A549 (cell line): ENCODE data around the gene E2F6. TPM values are rescaled to one million over a fixed set of nuclear protein-coding genes. Genes with fewer than 3 reads are reported as not detected.

Experiments used
- ATAC-seq, 2 experiments: fragments of 200-7000 bp in 1 of 2; fragments of >200 bp in 1 of 2; cut with Nextera tagmentation in 1 of 2; cut with Tn5 transposase in 1 of 2; 3 replicates each; pipeline versions ENCODE4 v1.8.0 to v1.9.1; 2018 to 2020; ENCODE audit warnings: mild to moderate bottlenecking in 1 of 2, moderate library complexity in 1 of 2
- CTCF ChIA-PET: fragments of 300-600 bp; sonication (Branson Sonifier 250); formaldehyde crosslinking; extraction: SDS; loops from one replicate; lab custom pipeline; 2021; ENCODE audit warnings: antibody characterized with exemption, inconsistent platforms; lab: Yijun Ruan, JAX
- POLR2A ChIA-PET: fragments of 350-600 bp; formaldehyde crosslinking; extraction: SDS; loops from one replicate; lab custom pipeline; 2021; ENCODE audit warnings: antibody characterized with exemption, inconsistent platforms; lab: Yijun Ruan, JAX
- DNase-seq, 2 experiments: peaks; one replicate each; pipeline versions ENCODE4 v3.0.0 to v3.0.0-alpha.2; 2011 to 2016; ENCODE audit warnings: low read depth in 1 of 2, low spot score in 1 of 2
- FAIRE-seq: peaks from 2 replicates; lab custom pipeline; 2011; peaks lifted over from hg19 to GRCh38; lab: Jason Lieb, UNC
- H3K27ac ChIP-seq, 2 experiments: fragments of >200 bp; sonication (Bioruptor Twin); formaldehyde crosslinking; 3 replicates each; pipeline ENCODE4 v1.5.1; 2016 to 2017
- H3K4me1 ChIP-seq: fragments of >200 bp; sonication (Bioruptor Twin); formaldehyde crosslinking; 3 replicates; pipeline ENCODE4 v1.6.1; 2016
- H3K4me2 ChIP-seq: fragments of >200 bp; sonication (Bioruptor Twin); formaldehyde crosslinking; 3 replicates; pipeline ENCODE4 v1.6.1; 2016
- H3K4me3 ChIP-seq: fragments of >200 bp; sonication (Bioruptor Twin); formaldehyde crosslinking; 3 replicates; pipeline ENCODE4 v1.5.1; 2016
- H3K9me3 ChIP-seq: fragments of >200 bp; sonication (Bioruptor Twin); formaldehyde crosslinking; 3 replicates; pipeline ENCODE4 v1.6.1; 2016
- CBX8 ChIP-seq: fragments of 200-600 bp; sonication (generic); IDR thresholded peaks from 2 replicates; pipeline ENCODE4 v1.6.1; 2016
- CEBPB ChIP-seq, 2 experiments: fragments of >200 bp in 1 of 2; sonication (Bioruptor Twin) in 1 of 2; formaldehyde crosslinking in 1 of 2; IDR thresholded peaks; 2 replicates each; pipeline ENCODE4 v1.6.1; 2012 to 2016
- CHD2 ChIP-seq: fragments of 150-350 bp; IDR thresholded peaks from 2 replicates; pipeline ENCODE4 v1.6.1; 2014; ENCODE audit warnings: low read length; ENCODE audit not compliant: partially characterized antibody
- EHMT2 ChIP-seq: fragments of 200-600 bp; sonication (generic); IDR thresholded peaks from 2 replicates; pipeline ENCODE4 v1.6.1; 2016; ENCODE audit warnings: antibody characterized with exemption, low read depth, mild to moderate bottlenecking, moderate library complexity
- FOSB ChIP-seq: fragments of 250-450 bp; sonication (Bioruptor Pico); IDR thresholded peaks from 2 replicates; pipeline ENCODE4 v1.5.0; 2020; ENCODE audit warnings: mild to moderate bottlenecking, moderate library complexity
- GATA3 ChIP-seq: IDR thresholded peaks from 2 replicates; pipeline ENCODE4 v1.6.1; 2012; ENCODE audit warnings: borderline replicate concordance
- HDAC2 ChIP-seq: fragments of 200-600 bp; sonication (generic); IDR thresholded peaks from 2 replicates; pipeline ENCODE4 v1.6.1; 2016
- HOXA7 ChIP-seq: fragments of 250-450 bp; sonication (Bioruptor Pico); IDR thresholded peaks from 2 replicates; pipeline ENCODE4 v1.5.0; 2020; ENCODE audit warnings: mild to moderate bottlenecking, moderate library complexity
- KDM5A ChIP-seq: fragments of 200-600 bp; sonication (generic); IDR thresholded peaks from 2 replicates; pipeline ENCODE4 v1.6.1; 2016; ENCODE audit warnings: antibody characterized with exemption, mild to moderate bottlenecking
- MAFK ChIP-seq: fragments of 450-650 bp; IDR thresholded peaks from 2 replicates; pipeline ENCODE4 v1.6.1; 2014; ENCODE audit not compliant: partially characterized antibody
- MAZ ChIP-seq: fragments of 150-350 bp; IDR thresholded peaks from 2 replicates; pipeline ENCODE4 v1.6.1; 2014; ENCODE audit warnings: antibody characterized with exemption, low read depth, low read length, borderline replicate concordance
- MYC ChIP-seq: IDR thresholded peaks from 2 replicates; pipeline ENCODE4 v1.6.1; 2012; ENCODE audit warnings: mild to moderate bottlenecking, inconsistent platforms, low read length, improper control_type of control experiment, borderline replicate concordance
- PHF8 ChIP-seq: fragments of 200-600 bp; sonication (generic); IDR thresholded peaks from 2 replicates; pipeline ENCODE4 v1.6.1; 2016; ENCODE audit warnings: low read depth, mild to moderate bottlenecking, antibody characterized with exemption, moderate library complexity, borderline replicate concordance
- POLR2A ChIP-seq: IDR thresholded peaks from 2 replicates; pipeline ENCODE4 v1.6.1; 2012; ENCODE audit warnings: mild to moderate bottlenecking, low read length
- POLR2AphosphoS2 ChIP-seq: conservative IDR thresholded peaks from 2 replicates; pipeline ENCODE4 v1.6.1; 2012; ENCODE audit warnings: low read length, improper control_type of control experiment, inconsistent platforms
- RARB ChIP-seq: fragments of 250-450 bp; sonication (Bioruptor Pico); IDR thresholded peaks from 2 replicates; pipeline ENCODE4 v1.8.0; 2021; ENCODE audit warnings: mild to moderate bottlenecking, moderate library complexity
- RFX5 ChIP-seq: fragments of 450-650 bp; IDR thresholded peaks from 2 replicates; pipeline ENCODE4 v1.7.1; 2014; ENCODE audit warnings: antibody characterized with exemption, mild to moderate bottlenecking, moderate library complexity
- ZFP36 ChIP-seq: fragments of 450-650 bp; IDR thresholded peaks from 2 replicates; pipeline ENCODE4 v1.6.1; 2014; ENCODE audit warnings: borderline replicate concordance; ENCODE audit not compliant: partially characterized antibody
- ZNF302 ChIP-seq: fragments of 250-450 bp; sonication (Bioruptor Pico); IDR thresholded peaks from 2 replicates; pipeline ENCODE4 v1.9.0; 2021; ENCODE audit warnings: inconsistent platforms, mild to moderate bottlenecking, moderate library complexity
- WGBS: methylation state at CpG from one replicate; pipeline ENCODE4 v1.1.6; 2017; ENCODE audit errors: missing lambda C conversion rate; 5-methylcytosine and 5-hydroxymethylcytosine counted together
- polyA plus RNA-seq, 4 experiments: library from polyadenylated mRNA; depleted of rRNA in 3 of 4; stranded (reverse); fragments of >200 nt; fragmentation: RNase III in 1 of 4; extraction: RNeasy Plus Mini Kit Qiagen cat#74134 plus additional on column Dnase treatment in 1 of 4; gene quantifications; 2 replicates in 3 of 4; 3 replicates in 1 of 4; pipeline ENCODE4 v1.2.3, GENCODE V29; 2011 to 2017

The E2F6 gene
- polyA plus RNA-seq, 2 of the 4 experiments (the other 2 are of a cell fraction), result 34.3 to 41.7 TPM

GRCh38 chr2:11473659-11474433, 7.9 kb upstream of the E2F6 start:
- DNase-seq, result no peak
- CTCF ChIA-PET, result interaction anchor here (0.6 to 3.6 kb wide), 10 partner anchors 9 to 350 kb away, joined by 3 to 83 read pairs (median 4); a partner anchor contains a TSS
- Histone ChIP-seq H3K27ac (no peak overlapping the region), H3K4me2 (no peak overlapping the region), H3K4me3 (no peak overlapping the region), H3K9me3 (no peaks in the 10 kb centered on the region), H3K4me1 (no peaks in the 10 kb centered on the region)
- ATAC-seq, result no peak
- WGBS, result 60% methylated on average over 10 of the region's 10 CpGs
- FAIRE-seq, result no peak
- no peak for TF ChIP-seq HOXA7 (CRISPR knock-in tag)
- no peak for TF ChIP-seq PHF8
- TF ChIP-seq RARB (CRISPR knock-in tag), result no peak
- no peak for TF ChIP-seq FOSB (CRISPR knock-in tag)
- no peak for TF ChIP-seq RFX5
- TF ChIP-seq MAZ, result no peak
- TF ChIP-seq CEBPB (IDR thresholded peaks at IDR 0.05), result no peak
- POLR2A ChIA-PET, result no interaction called here

GRCh38 chr2:11467749-11468148, 1.8 kb upstream of the E2F6 start:
- TF ChIP-seq KDM5A (no peak), MAFK (peak; percentile 50), HDAC2 (no peak), EHMT2 (no peak), RFX5 (no peak), CBX8 (no peak), GATA3 (no peak), POLR2AphosphoS2 (no peak), ZNF302 (CRISPR knock-in tag) (no peak)
- DNase-seq, result no peak
- CTCF ChIA-PET, result interaction anchor here (0.7 to 11.7 kb wide), 4 partner anchors 10 to 116 kb away, joined by 3 to 92 read pairs (median 12); no protein-coding TSS in a partner anchor
- Histone ChIP-seq H3K4me2 (no peak overlapping the region), H3K4me3 (no peak overlapping the region), H3K4me1 (peaks cover 31% of the 10 kb centered on the region), H3K27ac (no peak overlapping the region), H3K9me3 (no peaks in the 10 kb centered on the region)
- no peak for ATAC-seq
- POLR2A ChIA-PET, result no interaction called here
- FAIRE-seq, result no peak
- 87% methylated on average over 6 of the region's 6 CpGs for WGBS

DNA sequence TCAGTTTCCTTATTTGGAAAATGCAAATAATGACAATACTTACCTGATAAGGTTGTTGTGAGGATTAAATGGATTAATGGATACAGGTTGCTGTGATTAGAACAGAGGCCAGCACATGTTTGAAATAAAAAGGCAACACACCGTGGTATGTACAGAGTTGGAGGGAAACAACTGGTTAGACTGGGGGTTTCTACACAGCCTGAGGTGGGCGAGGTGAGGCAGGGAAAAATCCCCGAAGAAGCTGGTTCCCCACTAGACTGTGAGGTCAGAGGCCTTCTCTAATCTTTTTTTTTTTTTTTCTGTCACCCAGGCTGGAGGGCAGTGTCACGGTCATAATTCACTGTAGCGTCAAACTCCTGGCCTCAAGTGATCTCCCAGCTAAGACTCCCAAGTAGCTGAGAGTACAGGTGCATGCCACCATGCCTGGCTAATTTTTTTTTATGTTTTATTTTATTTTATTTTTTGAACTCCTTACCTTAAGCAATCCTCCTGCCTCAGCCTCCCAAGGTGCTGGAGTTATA, 1.2 kb upstream of the E2F6 start:
- TF ChIP-seq MYC, result no peak
- no peak for DNase-seq
- peak overlapping the region; percentile 81 for H3K4me2 ChIP-seq
- 83% methylated on average over 5 of the region's 5 CpGs for WGBS
- peak overlapping the region; percentile 59 for H3K4me3 ChIP-seq
- peak overlapping the region in 1 of 2 experiments; percentile 98; a peak in 4 of 6 replicates for H3K27ac ChIP-seq
- CTCF ChIA-PET, result interaction anchor here (1.1 to 11.7 kb wide), 7 partner anchors 10 to 635 kb away, joined by 3 to 92 read pairs (median 3); partner anchors contain the start of gene ROCK2
- H3K4me1 ChIP-seq, result peaks cover 36% of the 10 kb centered on the region
- no peaks in the 10 kb centered on the region for H3K9me3 ChIP-seq
- no peak for ATAC-seq
- no peak for FAIRE-seq
- POLR2A ChIA-PET, result no interaction called here

- CTCF ChIA-PET, result interaction anchor here (1.1 to 11.7 kb wide), 11 partner anchors 11 to 634 kb away, joined by 3 to 92 read pairs (median 4); partner anchors contain the start of gene ROCK2
- peak; percentile 48 to 77; a peak in 5 of 6 replicates for ATAC-seq
- peak overlapping the region; percentile 59 for H3K4me3 ChIP-seq
- TF ChIP-seq POLR2A (0 out of 2 replicates have a peak, but pooled peaks have one; percentile 2), PHF8 (peak; percentile 63; the same call in 1 of the 2 replicates), CHD2 (peak; percentile 0), ZFP36 (peak; percentile 2), RFX5 (no peak)
- POLR2A ChIA-PET, result interaction anchor here (0.8 to 1.3 kb wide), 2 partner anchors 14 to 17 kb away, joined by 5 to 6 read pairs; no protein-coding TSS in a partner anchor
- FAIRE-seq, result no peak
- 11% methylated on average over 26 of the region's 26 CpGs for WGBS
- peak overlapping the region; percentile 81 for H3K4me2 ChIP-seq
- peak in 1 of 2 experiments; percentile 28 for DNase-seq
- no peaks in the 10 kb centered on the region for H3K9me3 ChIP-seq
- peak overlapping the region; percentile 91 to 98 for H3K27ac ChIP-seq
- peaks cover 36% of the 10 kb centered on the region for H3K4me1 ChIP-seq
These were observed 557 bp upstream of the E2F6 start for GRCh38 chr2:11466307-11467128.
